BLaER1 treated with 17β-estradiol and CSF1 and Interleukin-3, amounts not matched to agents 10 nM and 100 nM (cell line): ENCODE results near the gene WWC2.

Source experiments
- H3K27ac ChIP-seq, 11 experiments: shearing (Covaris generic); formaldehyde crosslinking; 2 replicates each; pipeline ENCODE4 v1.8.1; 2022
- H3K27me3 ChIP-seq, 11 experiments: shearing (Covaris generic); formaldehyde crosslinking; 2 replicates each; pipeline ENCODE4 v1.8.1; 2022
- H3K36me3 ChIP-seq, 11 experiments: shearing (Covaris generic); formaldehyde crosslinking; 2 replicates each; pipeline ENCODE4 v1.8.1; 2022
- H3K4me1 ChIP-seq, 10 experiments: shearing (Covaris generic); formaldehyde crosslinking; 2 replicates each; pipeline ENCODE4 v1.8.1; 2022
- H3K4me2 ChIP-seq, 11 experiments: shearing (Covaris generic); formaldehyde crosslinking; 2 replicates each; pipeline ENCODE4 v1.8.1; 2022
- H3K4me3 ChIP-seq, 10 experiments: shearing (Covaris generic); formaldehyde crosslinking; 2 replicates each; pipeline ENCODE4 v1.8.1; 2022
- H3K9ac ChIP-seq, 11 experiments: shearing (Covaris generic); formaldehyde crosslinking; 2 replicates each; pipeline ENCODE4 v1.8.1; 2022
- H3K9me3 ChIP-seq, 11 experiments: shearing (Covaris generic); formaldehyde crosslinking; replicated peaks in 1 of 11; 2 replicates each; pipeline ENCODE4 v1.8.1; 2022
- H4K20me1 ChIP-seq, 11 experiments: shearing (Covaris generic); formaldehyde crosslinking; 2 replicates each; pipeline ENCODE4 v1.8.1; 2022
- Cebpa-rat ChIP-seq, 11 experiments: shearing (Covaris generic); IDR thresholded peaks; 2 replicates each; pipeline ENCODE4 v1.8.1; 2022

The WWC2 gene

DNA sequence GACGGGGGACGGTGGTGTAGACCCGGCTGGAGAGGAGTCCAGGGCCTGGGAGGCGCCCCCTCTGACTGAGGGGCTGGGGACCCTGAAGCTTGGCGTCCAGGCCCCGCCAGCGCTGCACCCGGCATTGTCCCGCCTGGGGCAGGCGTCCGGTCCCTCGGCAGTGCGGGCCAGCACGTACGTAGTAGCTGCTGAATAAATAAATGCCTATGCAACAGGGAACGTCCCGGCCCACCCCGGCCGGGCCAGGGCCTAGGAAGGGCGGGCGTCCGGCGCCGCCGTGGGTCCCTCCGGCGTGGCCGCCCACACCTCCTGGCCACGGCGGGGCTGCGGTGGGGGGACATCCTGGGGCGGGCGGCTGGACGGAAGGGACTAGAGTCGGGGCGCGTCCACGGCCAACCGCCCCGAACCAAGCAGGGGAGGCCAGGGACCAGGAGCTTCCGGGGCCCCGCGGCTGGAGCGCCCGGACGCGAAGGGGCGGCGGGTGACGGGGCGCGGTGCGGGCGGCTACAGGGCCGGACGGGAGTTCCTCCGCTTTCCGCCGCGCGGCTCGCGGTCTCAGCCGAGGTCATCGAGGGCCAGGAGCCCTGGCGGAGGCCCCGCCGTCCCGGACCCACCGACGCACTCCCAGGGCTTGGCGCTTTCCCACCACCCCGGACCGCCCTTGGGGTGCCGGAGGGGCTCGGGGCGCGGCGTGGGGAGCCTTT is 886 bp upstream of the WWC2 start:
- Histone ChIP-seq H3K36me3 (no peaks in the 10 kb centered on the region), H3K4me3 (peak overlapping the region; percentile 84 to 97 (median 88)), H3K9ac (peak overlapping the region; percentile 77 to 94 (median 88)), H3K9me3 (no peaks in the 10 kb centered on the region; a peak in 1 of 22 replicates), H3K27me3 (peaks cover 25 to 58% (median 47%) of the 10 kb centered on the region in 11 experiments), H3K4me1 (peaks cover 19 to 39% (median 29%) of the 10 kb centered on the region in 10 experiments; a peak in 19 of 20 replicates), H4K20me1 (peaks cover 12 to 41% (median 29%) of the 10 kb centered on the region in 11 experiments; a peak in 20 of 22 replicates), H3K27ac (peak overlapping the region; percentile 75 to 92 (median 86)), H3K4me2 (peak overlapping the region; percentile 79 to 99 (median 94))
- TF ChIP-seq Cebpa-rat (IDR thresholded peaks at IDR 0.05): no peak

DNA sequence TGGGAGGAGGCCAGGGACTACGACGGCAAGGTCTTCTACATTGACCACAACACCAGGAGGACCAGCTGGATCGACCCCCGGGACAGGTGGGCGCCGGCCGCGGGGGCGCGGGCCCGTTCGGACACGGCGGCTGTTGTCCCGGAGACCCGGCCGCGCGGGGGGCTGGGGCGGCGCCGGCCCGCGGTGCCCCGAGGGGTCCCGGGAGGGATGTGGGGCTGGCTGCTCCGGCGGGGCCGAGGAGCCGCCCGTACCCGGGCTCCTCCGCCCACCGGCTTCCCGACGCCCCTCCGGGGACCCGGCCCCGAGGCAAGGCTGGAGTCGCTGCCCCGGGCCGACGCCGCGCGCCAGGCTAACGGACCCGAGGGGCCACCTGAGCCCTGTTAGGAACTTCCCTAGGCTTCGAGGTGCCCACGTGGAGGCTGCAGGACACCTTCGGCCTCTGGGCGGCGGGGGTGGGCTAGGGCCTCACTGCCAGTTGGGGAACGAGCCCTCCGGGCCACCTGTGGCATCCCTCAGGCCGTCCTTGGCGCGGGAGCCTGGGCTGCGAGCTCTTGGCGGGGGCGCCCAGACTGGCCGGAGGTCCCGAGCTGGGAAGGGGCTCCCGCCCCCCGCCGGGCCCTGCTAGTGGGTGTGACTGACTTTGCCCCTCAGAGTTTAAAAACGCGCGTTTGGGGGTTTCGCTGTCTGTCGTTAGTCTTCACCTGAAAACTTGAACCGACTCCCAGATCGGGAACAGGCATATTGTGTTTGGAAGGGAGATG is 660 bp downstream of the WWC2 start:
- no peak for TF ChIP-seq Cebpa-rat (IDR thresholded peaks at IDR 0.05)
- H4K20me1 ChIP-seq: peaks cover 12 to 47% (median 31%) of the 10 kb centered on the region in 11 experiments; a peak in 20 of 22 replicates
- no peaks in the 10 kb centered on the region for H3K36me3 ChIP-seq
- H3K4me2 ChIP-seq: peak overlapping the region; percentile 90 to 99 (median 94)
- H3K27me3 ChIP-seq: peaks cover 25 to 58% (median 47%) of the 10 kb centered on the region in 11 experiments
- H3K9ac ChIP-seq: peak overlapping the region; percentile 77 to 94 (median 88)
- peak overlapping the region; percentile 84 to 97 (median 88) for H3K4me3 ChIP-seq
- no peaks in the 10 kb centered on the region; a peak in 1 of 22 replicates for H3K9me3 ChIP-seq
- H3K27ac ChIP-seq: peak overlapping the region; percentile 75 to 92 (median 86)
- H3K4me1 ChIP-seq: peaks cover 19 to 39% (median 29%) of the 10 kb centered on the region in 10 experiments; a peak in 19 of 20 replicates

DNA sequence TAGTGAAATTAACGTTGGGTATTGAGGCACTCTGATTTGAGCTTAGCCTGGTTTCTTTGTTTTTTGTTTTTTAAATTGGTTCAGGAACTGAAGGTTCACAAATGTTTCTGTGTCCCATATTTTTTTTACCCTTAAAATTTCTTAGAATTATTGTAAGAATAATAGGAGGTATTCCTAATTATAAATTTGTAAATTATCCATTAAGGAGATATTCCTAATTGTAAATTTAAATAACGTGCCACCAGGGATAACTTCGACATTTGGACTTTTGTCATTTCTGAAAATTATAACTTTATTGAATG is 1.2 kb downstream of the WWC2 start:
- peak overlapping the region; percentile 84 to 97 (median 88) for H3K4me3 ChIP-seq
- H3K9me3 ChIP-seq: peaks cover 0 to 2% (median 0%) of the 10 kb centered on the region in 11 experiments; a peak in 1 of 22 replicates
- TF ChIP-seq Cebpa-rat (IDR thresholded peaks at IDR 0.05): no peak
- H3K4me2 ChIP-seq: peak overlapping the region; percentile 90 to 99 (median 94)
- peaks cover 25 to 58% (median 47%) of the 10 kb centered on the region in 11 experiments for H3K27me3 ChIP-seq
- H4K20me1 ChIP-seq: peaks cover 12 to 52% (median 31%) of the 10 kb centered on the region in 11 experiments; a peak in 20 of 22 replicates
- H3K9ac ChIP-seq: peak overlapping the region; percentile 77 to 94 (median 88)
- peak overlapping the region in 2 of 11 experiments; percentile 86 to 92; a peak in 4 of 22 replicates for H3K27ac ChIP-seq
- peaks cover 17 to 35% (median 25%) of the 10 kb centered on the region in 10 experiments; a peak in 19 of 20 replicates for H3K4me1 ChIP-seq
- no peaks in the 10 kb centered on the region for H3K36me3 ChIP-seq

DNA sequence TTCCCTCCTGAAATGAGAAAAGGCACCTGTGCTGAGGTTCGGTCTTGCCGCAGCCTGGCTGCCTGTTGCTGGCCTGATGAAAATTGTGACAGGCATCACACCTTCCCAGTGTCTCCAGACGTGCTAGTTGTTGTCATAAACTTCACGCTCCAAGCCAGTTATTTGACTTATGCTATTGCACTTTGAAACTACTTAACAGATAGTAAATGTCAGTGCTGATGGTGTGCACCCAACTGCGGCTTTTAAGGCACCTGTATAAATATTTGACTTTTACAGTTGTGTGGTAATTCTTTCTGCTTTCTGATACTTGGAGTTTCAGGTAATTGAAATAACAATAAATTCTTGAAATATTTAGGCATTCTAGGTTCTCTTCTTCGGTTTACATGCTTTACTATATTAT is 1.8 kb downstream of the WWC2 start:
- no peak for TF ChIP-seq Cebpa-rat (IDR thresholded peaks at IDR 0.05)
- H3K27me3 ChIP-seq: peaks cover 25 to 58% (median 47%) of the 10 kb centered on the region in 11 experiments
- peaks cover 14 to 30% (median 22%) of the 10 kb centered on the region in 10 experiments; a peak in 19 of 20 replicates for H3K4me1 ChIP-seq
- peak overlapping the region in 2 of 11 experiments; percentile 35 to 94; a peak in 1 of 22 replicates for H3K9ac ChIP-seq
- peak overlapping the region in 7 of 10 experiments; percentile 84 to 91 (median 87); a peak in 7 of 20 replicates for H3K4me3 ChIP-seq
- peaks cover 0 to 5% (median 0%) of the 10 kb centered on the region in 11 experiments; a peak in 4 of 22 replicates for H3K9me3 ChIP-seq
- peak overlapping the region; percentile 90 to 99 (median 94) for H3K4me2 ChIP-seq
- no peaks in the 10 kb centered on the region for H3K36me3 ChIP-seq
- H3K27ac ChIP-seq: no peak overlapping the region
- H4K20me1 ChIP-seq: peaks cover 12 to 56% (median 31%) of the 10 kb centered on the region in 11 experiments; a peak in 20 of 22 replicates

DNA sequence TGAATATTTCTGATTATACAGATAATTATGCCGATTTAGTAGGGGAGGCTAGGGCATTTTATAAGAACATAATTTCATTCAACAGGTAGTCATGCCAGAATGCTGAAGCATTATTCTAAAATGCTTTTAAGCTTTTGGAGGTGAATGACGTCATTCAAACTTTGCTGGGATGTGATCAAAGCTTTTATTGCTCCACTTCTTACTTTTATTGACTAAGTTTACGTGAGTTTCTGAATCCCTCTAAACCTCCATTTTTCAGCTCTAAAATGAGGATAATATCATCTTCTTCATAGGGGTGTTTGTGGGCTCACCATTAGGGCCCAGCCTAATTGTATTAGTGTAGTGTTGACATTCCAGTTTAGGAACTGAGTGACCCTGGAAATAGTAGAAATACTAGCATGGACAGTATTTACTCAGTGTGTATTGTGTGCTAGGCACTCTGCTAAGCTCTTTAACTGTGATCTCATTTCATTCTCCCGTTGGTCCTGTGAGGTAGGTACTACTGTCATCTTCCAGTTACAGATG is 3.0 kb downstream of the WWC2 start:
- Histone ChIP-seq H3K4me3 (no peak overlapping the region), H3K9me3 (peaks cover 0 to 8% (median 0%) of the 10 kb centered on the region in 11 experiments; a peak in 5 of 22 replicates), H3K27ac (no peak overlapping the region), H3K4me1 (peaks cover 14 to 29% (median 22%) of the 10 kb centered on the region in 10 experiments; a peak in 19 of 20 replicates), H3K4me2 (no peak overlapping the region), H4K20me1 (peaks cover 12 to 59% (median 31%) of the 10 kb centered on the region in 11 experiments; a peak in 20 of 22 replicates), H3K36me3 (no peaks in the 10 kb centered on the region), H3K27me3 (peaks cover 24 to 50% (median 39%) of the 10 kb centered on the region in 11 experiments), H3K9ac (no peak overlapping the region)
- no peak for TF ChIP-seq Cebpa-rat (IDR thresholded peaks at IDR 0.05)

DNA sequence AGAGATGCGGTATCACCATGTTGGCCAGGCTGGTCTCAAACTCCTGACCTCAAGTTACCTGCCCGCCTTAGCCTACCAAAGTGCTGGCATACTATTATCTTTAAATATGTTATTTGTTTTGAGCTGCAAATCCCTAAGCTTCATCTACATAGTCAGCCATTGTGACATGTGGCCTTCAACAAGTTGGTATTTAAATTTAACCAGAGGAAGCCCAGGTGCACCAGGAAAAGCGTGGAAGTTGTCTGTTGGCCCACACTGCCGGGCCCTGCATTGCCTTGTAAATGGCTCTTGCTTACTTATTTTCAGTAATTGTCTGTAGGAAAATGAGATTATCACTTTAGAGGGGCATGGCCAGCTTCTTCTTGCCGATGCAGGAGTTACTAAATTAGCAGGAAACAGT is 6.0 kb downstream of the WWC2 start:
- no peak for TF ChIP-seq Cebpa-rat (IDR thresholded peaks at IDR 0.05)
- H4K20me1 ChIP-seq: peaks cover 10 to 75% (median 29%) of the 10 kb centered on the region in 11 experiments; a peak in 20 of 22 replicates

DNA sequence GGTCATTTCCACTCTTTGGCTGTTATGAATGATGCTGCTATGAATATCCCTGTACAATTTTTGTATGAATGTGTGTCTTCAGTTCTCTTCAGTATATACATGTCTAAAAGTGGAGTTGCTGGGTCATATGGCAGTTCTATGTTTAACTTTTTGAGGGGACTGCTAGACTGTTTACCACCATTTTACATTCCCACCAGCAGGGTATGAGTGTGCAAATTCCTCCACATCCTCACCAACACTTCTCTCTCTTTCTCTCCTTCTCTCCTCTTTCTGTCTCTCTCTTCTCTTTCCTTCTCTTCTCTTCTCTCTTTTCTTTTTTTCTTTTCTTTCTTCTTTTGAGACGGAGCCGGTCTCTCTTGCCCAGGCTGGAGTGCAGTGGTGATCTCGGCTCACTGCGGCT is 7.8 kb downstream of the WWC2 start:
- H3K9ac ChIP-seq: no peak overlapping the region
- no peak overlapping the region for H3K27ac ChIP-seq
- H3K4me2 ChIP-seq: no peak overlapping the region
- peaks cover 4 to 70% (median 17%) of the 10 kb centered on the region in 11 experiments; a peak in 19 of 22 replicates for H4K20me1 ChIP-seq
- H3K9me3 ChIP-seq: peaks cover 0 to 8% (median 0%) of the 10 kb centered on the region in 11 experiments; a peak in 5 of 22 replicates
- H3K36me3 ChIP-seq: no peaks in the 10 kb centered on the region
- H3K4me3 ChIP-seq: no peak overlapping the region
- peaks cover 0 to 5% (median 0%) of the 10 kb centered on the region in 10 experiments; a peak in 1 of 20 replicates for H3K4me1 ChIP-seq
- no peak for TF ChIP-seq Cebpa-rat (IDR thresholded peaks at IDR 0.05)
- 0 out of 22 replicates have a peak, but pooled peaks cover 0 to 1% (median 0%) of the 10 kb centered on the region in 11 experiments for H3K27me3 ChIP-seq

More for the DNA sequence above, 6.0 kb downstream of the WWC2 start:
- Histone ChIP-seq H3K4me3 (no peak overlapping the region), H3K36me3 (no peaks in the 10 kb centered on the region), H3K27ac (no peak overlapping the region), H3K9ac (no peak overlapping the region), H3K9me3 (peaks cover 0 to 8% (median 0%) of the 10 kb centered on the region in 11 experiments; a peak in 5 of 22 replicates), H3K4me1 (peaks cover 2 to 15% (median 8%) of the 10 kb centered on the region in 10 experiments; a peak in 19 of 20 replicates), H3K4me2 (no peak overlapping the region), H3K27me3 (peaks cover 8 to 19% (median 11%) of the 10 kb centered on the region in 11 experiments; a peak in 21 of 22 replicates)

DNA sequence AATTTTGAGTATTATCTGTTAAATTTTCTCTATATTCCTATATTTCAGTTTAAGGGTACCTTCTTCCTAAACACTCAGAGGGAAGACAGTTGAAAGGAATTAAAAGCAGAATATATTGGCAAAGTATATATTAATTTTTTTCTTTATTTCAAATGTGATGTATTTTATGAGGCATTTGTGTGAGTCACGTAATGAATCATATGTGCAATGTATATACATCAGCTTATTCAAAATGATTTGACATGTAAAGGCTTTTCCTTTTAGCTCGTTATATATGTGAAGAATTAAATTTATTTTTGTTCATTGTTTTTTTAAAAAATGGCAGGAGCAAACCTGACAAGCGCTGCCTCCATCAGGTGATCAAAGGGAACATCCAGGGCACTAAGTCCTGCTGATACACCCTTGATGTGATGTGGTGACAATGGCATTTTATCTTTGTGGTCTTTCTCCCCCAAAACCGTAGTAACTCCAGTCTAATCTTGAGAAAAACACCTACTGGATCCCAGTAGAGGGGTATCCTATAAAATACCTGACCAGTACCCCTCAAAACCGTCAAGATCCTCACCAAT is 8.9 kb downstream of the WWC2 start:
- H3K4me3 ChIP-seq: no peak overlapping the region
- peaks cover 0 to 68% (median 6%) of the 10 kb centered on the region in 11 experiments; a peak in 9 of 22 replicates for H4K20me1 ChIP-seq
- H3K36me3 ChIP-seq: no peaks in the 10 kb centered on the region
- TF ChIP-seq Cebpa-rat (IDR thresholded peaks at IDR 0.05): no peak
- H3K27ac ChIP-seq: no peak overlapping the region
- H3K9ac ChIP-seq: no peak overlapping the region
- H3K9me3 ChIP-seq: peaks cover 0 to 8% (median 0%) of the 10 kb centered on the region in 11 experiments; a peak in 5 of 22 replicates
- H3K27me3 ChIP-seq: no peaks in the 10 kb centered on the region
- H3K4me1 ChIP-seq: peaks cover 0 to 6% (median 0%) of the 10 kb centered on the region in 10 experiments; a peak in 1 of 20 replicates
- no peak overlapping the region for H3K4me2 ChIP-seq
